HUES48 (cell line): ENCODE measurements around the gene KNSTRN.
A peak's percentile ranks its signal among the peaks of the same experiment; 100 is the strongest.

Experiments
- H3K27ac ChIP-seq: one replicate; pipeline ENCODE4 v1.7.0; 2013; ENCODE audit warnings: low read depth, low read length, inconsistent platforms
- H3K27me3 ChIP-seq: 2 replicates; pipeline ENCODE4 v1.6.1; 2013; ENCODE audit warnings: mild to moderate bottlenecking, low read length; ENCODE audit not compliant: control insufficient read depth, insufficient read depth
- H3K36me3 ChIP-seq: 2 replicates; pipeline ENCODE4 v1.6.1; 2013; ENCODE audit warnings: low read length; ENCODE audit not compliant: control insufficient read depth, insufficient read depth
- H3K4me1 ChIP-seq: 2 replicates; pipeline ENCODE4 v1.6.1; 2013; ENCODE audit warnings: mild to moderate bottlenecking, low read length; ENCODE audit not compliant: control insufficient read depth, insufficient read depth
- H3K4me3 ChIP-seq: 2 replicates; pipeline ENCODE4 v1.5.1; 2013; ENCODE audit warnings: mild to moderate bottlenecking, low read depth, low read length
- H3K9ac ChIP-seq: 2 replicates; pipeline ENCODE4 v1.6.1; 2013; ENCODE audit warnings: mild to moderate bottlenecking, low read depth, low read length, moderate library complexity
- H3K9me3 ChIP-seq: 2 replicates; pipeline ENCODE4 v1.6.1; 2013; ENCODE audit warnings: low read length; ENCODE audit not compliant: control insufficient read depth, insufficient read depth

The KNSTRN gene

GRCh38 chr15:40358471-40359353 lies 23.8 kb upstream of the KNSTRN start:
- Histone ChIP-seq H3K36me3 (no peaks in the 10 kb centered on the region), H3K27ac (no peak overlapping the region), H3K9me3 (no peaks in the 10 kb centered on the region), H3K4me1 (peaks cover 18% of the 10 kb centered on the region), H3K27me3 (peaks cover 23% of the 10 kb centered on the region), H3K4me3 (peak overlapping the region; percentile 59), H3K9ac (no peak overlapping the region)

- no peak overlapping the region for H3K27ac ChIP-seq
- H3K9ac ChIP-seq = no peak overlapping the region
- H3K4me3 ChIP-seq = no peak overlapping the region
- peaks cover 23% of the 10 kb centered on the region for H3K27me3 ChIP-seq
- no peaks in the 10 kb centered on the region for H3K36me3 ChIP-seq
- H3K9me3 ChIP-seq = no peaks in the 10 kb centered on the region
- H3K4me1 ChIP-seq = peaks cover 6% of the 10 kb centered on the region
Observed at GRCh38 chr15:40360015-40360414, 22.5 kb upstream of the KNSTRN start.

DNA sequence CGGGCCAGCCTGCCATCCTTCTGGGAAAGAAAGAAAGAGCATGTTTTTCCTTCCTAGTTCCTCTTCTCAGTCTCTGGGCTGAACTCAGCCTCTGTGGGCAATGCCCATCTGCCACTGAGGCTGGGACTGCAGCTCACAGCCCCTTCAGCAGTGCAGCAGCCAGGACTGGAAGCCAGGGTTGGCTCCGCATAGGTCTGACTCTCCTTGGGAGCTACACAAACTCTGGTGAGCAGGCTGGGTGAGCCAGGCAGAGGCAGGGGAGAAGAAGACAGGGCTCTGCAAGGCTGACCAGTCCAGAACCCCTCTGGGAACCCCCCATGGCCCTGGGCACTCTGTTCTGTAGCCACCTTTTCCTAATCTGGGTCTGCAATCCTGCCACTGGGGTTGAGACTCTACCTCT lies 20.9 kb upstream of the KNSTRN start:
- no peak overlapping the region for H3K9ac ChIP-seq
- H3K36me3 ChIP-seq = no peaks in the 10 kb centered on the region
- H3K4me3 ChIP-seq = no peak overlapping the region
- no peaks in the 10 kb centered on the region for H3K9me3 ChIP-seq
- no peak overlapping the region for H3K27ac ChIP-seq
- H3K27me3 ChIP-seq = peaks cover 21% of the 10 kb centered on the region
- peaks cover 6% of the 10 kb centered on the region for H3K4me1 ChIP-seq

DNA sequence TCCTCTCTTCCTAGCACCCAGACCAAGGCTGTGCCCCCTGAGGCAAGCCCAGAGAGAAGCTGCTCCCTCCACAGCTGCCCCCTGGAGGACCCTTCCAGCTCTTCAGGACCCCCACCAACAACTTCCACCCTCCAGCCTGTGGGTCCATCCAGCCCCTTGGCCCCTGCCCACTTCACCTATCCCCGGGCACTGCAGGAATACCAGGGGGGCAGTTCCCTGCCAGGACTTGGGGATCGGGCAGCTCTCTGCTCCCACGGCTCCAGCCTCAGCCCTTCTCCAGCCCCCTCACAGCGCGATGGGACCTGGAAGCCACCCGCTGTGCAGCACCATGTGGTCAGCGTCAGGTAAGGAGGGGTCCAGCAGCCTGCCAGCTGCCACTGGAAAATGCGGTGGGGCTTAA lies 18.9 kb upstream of the KNSTRN start:
- Histone ChIP-seq H3K27ac (no peak overlapping the region), H3K4me3 (no peak overlapping the region), H3K9ac (no peak overlapping the region), H3K4me1 (peaks cover 5% of the 10 kb centered on the region), H3K36me3 (no peaks in the 10 kb centered on the region), H3K27me3 (peaks cover 28% of the 10 kb centered on the region), H3K9me3 (no peaks in the 10 kb centered on the region)

- H3K9ac ChIP-seq = no peak overlapping the region
- H3K9me3 ChIP-seq = no peaks in the 10 kb centered on the region
- peaks cover 28% of the 10 kb centered on the region for H3K27me3 ChIP-seq
- no peaks in the 10 kb centered on the region for H3K36me3 ChIP-seq
- H3K27ac ChIP-seq = no peak overlapping the region
- no peaks in the 10 kb centered on the region; the same call in 1 of the 2 replicates for H3K4me1 ChIP-seq
- no peak overlapping the region for H3K4me3 ChIP-seq
Observed at GRCh38 chr15:40364251-40364650, 18.3 kb upstream of the KNSTRN start.

DNA sequence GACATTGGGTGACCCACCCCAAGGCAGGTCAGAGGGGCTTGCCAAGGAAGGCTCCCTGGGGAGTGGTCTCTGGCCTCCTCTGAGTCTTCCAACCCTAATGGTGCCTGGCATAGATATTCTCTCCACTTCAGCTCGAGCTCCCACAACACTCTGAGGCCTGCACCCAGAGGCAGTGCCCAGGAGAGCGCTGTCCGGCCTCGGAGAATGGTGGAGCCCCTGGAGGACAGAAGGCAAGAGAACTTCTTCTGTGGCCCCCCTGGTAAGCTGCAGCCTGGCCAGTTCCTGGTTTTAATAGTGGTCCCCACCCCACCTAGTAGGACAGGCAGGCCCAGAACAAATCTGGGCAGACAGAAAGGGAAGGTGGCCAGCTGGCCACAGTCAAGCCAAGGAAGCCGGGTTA lies 17.5 kb upstream of the KNSTRN start:
- no peak overlapping the region for H3K27ac ChIP-seq
- H3K27me3 ChIP-seq = peaks cover 26% of the 10 kb centered on the region
- H3K9me3 ChIP-seq = no peaks in the 10 kb centered on the region
- H3K4me1 ChIP-seq = no peaks in the 10 kb centered on the region; the same call in 1 of the 2 replicates
- H3K9ac ChIP-seq = no peak overlapping the region
- no peaks in the 10 kb centered on the region for H3K36me3 ChIP-seq
- no peak overlapping the region for H3K4me3 ChIP-seq

- Histone ChIP-seq H3K27ac (no peak overlapping the region), H3K36me3 (no peaks in the 10 kb centered on the region), H3K27me3 (peaks cover 26% of the 10 kb centered on the region)
Observed at GRCh38 chr15:40365624-40366456, 16.7 kb upstream of the KNSTRN start.

DNA sequence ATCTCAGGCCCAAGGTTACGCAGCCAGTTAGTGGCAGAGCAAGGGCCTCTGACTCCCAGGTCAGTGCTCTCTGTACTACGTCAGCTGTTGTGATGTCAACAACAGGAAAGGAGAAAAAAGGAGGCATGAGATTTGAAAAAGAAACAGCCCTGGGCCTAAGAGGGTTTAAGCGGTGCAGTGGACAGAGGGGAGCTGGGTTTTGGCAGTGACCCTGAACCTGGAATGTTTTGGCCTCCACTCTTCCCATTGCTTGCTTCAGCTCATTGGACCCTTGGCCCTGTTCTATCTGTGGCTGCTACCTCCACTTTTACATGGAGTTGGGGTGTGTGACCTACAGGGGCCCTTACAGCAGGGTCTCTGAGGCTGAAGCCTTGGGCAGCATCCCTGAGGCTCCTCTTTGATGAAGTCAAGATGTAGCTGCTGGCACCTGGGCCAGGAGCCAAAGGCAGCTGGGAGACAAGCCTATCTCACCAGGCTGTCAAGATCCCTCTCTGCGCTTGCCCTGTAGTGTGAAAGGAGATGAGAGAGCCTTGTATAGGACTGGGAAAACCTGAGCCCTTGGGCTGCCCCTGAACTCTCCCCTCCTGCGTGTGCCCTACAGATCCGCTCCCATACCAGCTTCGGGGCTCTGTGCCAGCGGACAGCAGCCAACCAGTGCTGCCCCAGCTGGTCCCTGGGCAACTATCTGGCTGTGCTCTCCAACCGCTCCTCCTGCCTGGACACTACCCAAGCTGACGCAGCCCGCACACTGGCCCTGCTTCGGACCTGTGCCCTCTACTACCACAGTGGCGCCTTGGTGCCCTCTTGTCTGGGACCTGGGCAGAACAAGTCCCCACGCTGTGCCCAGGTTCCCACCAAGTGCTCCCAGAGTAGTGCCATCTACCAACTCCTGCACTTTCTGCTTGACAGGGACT lies 15.8 kb upstream of the KNSTRN start:
- peaks cover 26% of the 10 kb centered on the region for H3K27me3 ChIP-seq
- H3K4me1 ChIP-seq = no peaks in the 10 kb centered on the region; the same call in 1 of the 2 replicates
- H3K36me3 ChIP-seq = no peaks in the 10 kb centered on the region
- H3K9me3 ChIP-seq = no peaks in the 10 kb centered on the region
- no peak overlapping the region for H3K4me3 ChIP-seq
- no peak overlapping the region for H3K9ac ChIP-seq
- H3K27ac ChIP-seq = no peak overlapping the region

More at GRCh38 chr15:40365624-40366456, 16.7 kb upstream of the KNSTRN start:
- no peak overlapping the region for H3K9ac ChIP-seq
- H3K4me1 ChIP-seq = no peaks in the 10 kb centered on the region; the same call in 1 of the 2 replicates
- no peaks in the 10 kb centered on the region for H3K9me3 ChIP-seq
- H3K4me3 ChIP-seq = no peak overlapping the region

DNA sequence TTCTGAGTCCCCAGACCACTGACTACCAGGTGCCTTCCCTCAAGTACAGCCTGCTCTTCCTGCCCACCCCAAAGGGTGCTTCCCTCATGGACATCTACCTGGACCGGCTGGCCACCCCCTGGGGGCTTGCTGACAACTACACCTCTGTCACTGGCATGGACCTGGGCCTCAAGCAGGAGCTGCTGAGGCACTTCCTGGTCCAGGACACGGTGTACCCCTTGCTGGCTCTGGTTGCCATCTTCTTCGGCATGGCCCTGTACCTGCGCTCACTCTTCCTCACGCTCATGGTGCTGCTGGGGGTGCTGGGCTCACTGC lies 15.2 kb upstream of the KNSTRN start:
- H3K4me1 ChIP-seq = peaks cover 2% of the 10 kb centered on the region
- no peaks in the 10 kb centered on the region for H3K36me3 ChIP-seq
- no peak overlapping the region for H3K9ac ChIP-seq
- H3K4me3 ChIP-seq = peak overlapping the region; percentile 45; the same call in 1 of the 2 replicates
- H3K9me3 ChIP-seq = no peaks in the 10 kb centered on the region
- no peak overlapping the region for H3K27ac ChIP-seq
- H3K27me3 ChIP-seq = peaks cover 26% of the 10 kb centered on the region

- H3K9ac ChIP-seq = no peak overlapping the region
- H3K4me1 ChIP-seq = peaks cover 8% of the 10 kb centered on the region
- H3K9me3 ChIP-seq = no peaks in the 10 kb centered on the region
- no peak overlapping the region for H3K27ac ChIP-seq
- no peaks in the 10 kb centered on the region for H3K36me3 ChIP-seq
- H3K4me3 ChIP-seq = peak overlapping the region; percentile 45; the same call in 1 of the 2 replicates
- H3K27me3 ChIP-seq = peaks cover 26% of the 10 kb centered on the region
Observed at GRCh38 chr15:40367686-40368611, 14.6 kb upstream of the KNSTRN start.
